AG04450 (cell line): Measurements from ENCODE around the gene CYP3A7. TPM values are rescaled to one million over a fixed set of nuclear protein-coding genes. Genes with fewer than 3 reads are reported as not detected.
"Not testable (repeated sequence)": the region's sequence is repeated elsewhere in the genome, so short reads cannot be mapped to it uniquely, and the experiment has no call there.

ENCODE experiments used
- CTCF ChIA-PET: fragments of 300-600, 350-600 bp; formaldehyde crosslinking; extraction: SDS; loops from one replicate; lab custom pipeline; 2022; ENCODE audit warnings: antibody characterized with exemption, inconsistent platforms; lab: Charles Lee
- POLR2A ChIA-PET: fragments of 350-600 bp; formaldehyde crosslinking; extraction: SDS; loops from one replicate; lab custom pipeline; 2021; ENCODE audit warnings: antibody characterized with exemption, inconsistent platforms; lab: Yijun Ruan, JAX
- DNase-seq: peaks from one replicate; pipeline ENCODE4 v3.0.0-alpha.2; 2011; ENCODE audit warnings: low read depth, low spot score
- H3K27ac ChIP-seq: one replicate; pipeline ENCODE4 v1.5.1; 2012; ENCODE audit warnings: low read depth, low read length, control low read depth
- H3K27me3 ChIP-seq: one replicate; pipeline ENCODE4 v1.6.0; 2012; ENCODE audit warnings: low read length; ENCODE audit not compliant: control insufficient read depth, insufficient read depth
- H3K4me3 ChIP-seq: 2 replicates; pipeline ENCODE4 v1.5.1; 2011; ENCODE audit warnings: mild to moderate bottlenecking, low read depth, low read length, control low read depth
- H3K9me3 ChIP-seq: 2 replicates; pipeline ENCODE4 v1.5.1; 2012; ENCODE audit warnings: low read length; ENCODE audit not compliant: control insufficient read depth, insufficient read depth
- polyA plus RNA-seq: library from polyadenylated mRNA; depleted of rRNA; stranded (reverse); fragments of >200 nt; gene quantifications from 2 replicates; pipeline ENCODE4 v1.2.3, GENCODE V29; 2011; rRNA removed
- small RNA-seq: library from RNA; depleted of rRNA; stranded (forward); fragments of <200 nt; gene quantifications from one replicate; pipeline ENCODE3, GENCODE V24; 2012; ENCODE audit warnings: low read depth; ENCODE audit not compliant: insufficient read length
- TF ChIP-seq, protein P1 (sequence below): IDR thresholded peaks from 2 replicates; pipeline ENCODE4 v1.5.1; 2011; ENCODE audit warnings: low read depth, low read length, control low read depth, inconsistent platforms

The CYP3A7 gene
- polyA plus RNA-seq, 1 experiment: 0.17 TPM

- ChIA-PET POLR2A (no interaction called here), CTCF (no interaction called here)
- DNase-seq: no peak
- H3K27me3 ChIP-seq: no peaks in the 10 kb centered on the region
- H3K27ac ChIP-seq: no peak overlapping the region
- no peaks in the 10 kb centered on the region for H3K9me3 ChIP-seq
- TF ChIP-seq, protein P1, sequence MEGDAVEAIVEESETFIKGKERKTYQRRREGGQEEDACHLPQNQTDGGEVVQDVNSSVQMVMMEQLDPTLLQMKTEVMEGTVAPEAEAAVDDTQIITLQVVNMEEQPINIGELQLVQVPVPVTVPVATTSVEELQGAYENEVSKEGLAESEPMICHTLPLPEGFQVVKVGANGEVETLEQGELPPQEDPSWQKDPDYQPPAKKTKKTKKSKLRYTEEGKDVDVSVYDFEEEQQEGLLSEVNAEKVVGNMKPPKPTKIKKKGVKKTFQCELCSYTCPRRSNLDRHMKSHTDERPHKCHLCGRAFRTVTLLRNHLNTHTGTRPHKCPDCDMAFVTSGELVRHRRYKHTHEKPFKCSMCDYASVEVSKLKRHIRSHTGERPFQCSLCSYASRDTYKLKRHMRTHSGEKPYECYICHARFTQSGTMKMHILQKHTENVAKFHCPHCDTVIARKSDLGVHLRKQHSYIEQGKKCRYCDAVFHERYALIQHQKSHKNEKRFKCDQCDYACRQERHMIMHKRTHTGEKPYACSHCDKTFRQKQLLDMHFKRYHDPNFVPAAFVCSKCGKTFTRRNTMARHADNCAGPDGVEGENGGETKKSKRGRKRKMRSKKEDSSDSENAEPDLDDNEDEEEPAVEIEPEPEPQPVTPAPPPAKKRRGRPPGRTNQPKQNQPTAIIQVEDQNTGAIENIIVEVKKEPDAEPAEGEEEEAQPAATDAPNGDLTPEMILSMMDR: no peak
- H3K4me3 ChIP-seq: no peak overlapping the region
These were observed 69.0 kb downstream of the CYP3A7 start for GRCh38 chr7:99666013-99666395.

DNA sequence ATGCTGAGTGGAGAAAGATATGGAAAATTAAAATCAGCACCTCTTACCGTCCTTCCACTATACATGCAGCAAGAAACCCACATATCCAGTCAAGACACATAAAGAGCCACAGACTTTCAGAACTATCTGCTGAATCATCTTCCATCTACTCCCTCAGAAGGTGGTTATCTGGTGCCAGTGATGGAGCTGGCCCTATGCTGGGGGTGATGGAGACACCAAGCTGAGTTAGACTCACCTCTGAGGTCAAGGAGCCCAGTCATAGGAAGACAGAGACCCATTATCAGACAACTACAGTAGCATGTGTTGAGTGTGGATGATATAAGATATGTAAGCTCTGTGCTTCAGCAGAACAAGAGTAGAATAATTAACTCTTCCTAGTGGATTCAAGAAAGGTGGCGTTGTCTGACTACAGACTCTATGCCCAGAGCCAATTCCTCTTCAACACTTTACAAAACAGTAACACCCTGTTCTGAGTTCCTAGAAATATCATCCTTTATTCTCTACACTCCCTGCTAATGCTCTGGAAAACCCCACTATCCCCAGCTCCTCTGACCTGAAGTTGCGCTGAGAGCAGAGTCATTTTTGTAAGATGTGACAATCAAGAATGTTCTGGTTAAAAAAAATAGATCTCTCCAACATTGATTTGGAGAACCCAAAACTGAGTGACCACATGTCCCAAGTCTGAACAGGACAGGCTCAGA is 69.5 kb downstream of the CYP3A7 start:
- ChIA-PET POLR2A (interaction anchor here (0.5 kb wide), 1 partner anchor 12 kb away, joined by 3 read pairs; no protein-coding TSS in a partner anchor), CTCF (no interaction called here)
- TF ChIP-seq, protein P1: no peak
- Histone ChIP-seq H3K9me3 (no peaks in the 10 kb centered on the region), H3K27me3 (no peaks in the 10 kb centered on the region), H3K4me3 (no peak overlapping the region), H3K27ac (no peak overlapping the region)
- no peak for DNase-seq

DNA sequence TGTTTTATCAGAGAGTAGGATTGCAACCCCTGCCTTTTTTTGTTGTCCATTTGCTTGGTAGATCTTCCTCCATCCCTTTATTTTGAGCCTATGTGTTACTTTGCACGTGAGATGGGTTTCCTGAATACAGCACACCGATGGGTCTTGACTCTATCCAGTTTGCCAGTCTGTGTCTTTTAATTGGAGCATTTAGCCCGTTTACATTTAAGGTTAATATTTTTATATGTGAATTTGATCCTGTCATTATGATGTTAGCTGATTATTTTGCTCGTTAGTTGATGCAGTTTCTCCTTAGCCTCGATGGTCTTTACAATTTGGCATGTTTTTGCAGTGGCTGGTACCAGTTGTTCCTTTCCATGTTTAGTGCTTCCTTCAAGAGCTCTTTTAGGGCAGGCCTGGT is 77.1 kb downstream of the CYP3A7 start:
- CTCF ChIA-PET, DNase-seq, H3K27ac ChIP-seq, POLR2A ChIA-PET, H3K27me3 ChIP-seq, H3K9me3 ChIP-seq, H3K4me3 ChIP-seq: not testable (repeated sequence)

Small RNAs within 50 kb of the gene (small RNA-seq; reads per million reads assigned to genes)
- gene CYP3A51P: not detected
- gene CYP3A7-CYP3A51P: not detected

Other genes starting within 250 kb of the CYP3A7 start
- 9.4 TPM in 2 replicates for gene ZNF394, start 234.9 kb downstream of the CYP3A7 start, polyA plus RNA-seq
- 11.5 and 13.4 TPM in 2 replicates for gene ZKSCAN5, start 230.5 kb downstream of the CYP3A7 start, polyA plus RNA-seq
- gene FAM200A, start 183.1 kb downstream of the CYP3A7 start, polyA plus RNA-seq: 8.1 and 11.8 TPM in 2 replicates
- 62.9 and 79.3 TPM in 2 replicates for gene ZNF655, start 176.6 kb downstream of the CYP3A7 start, polyA plus RNA-seq
- gene TMEM225B, start 136.9 kb downstream of the CYP3A7 start, polyA plus RNA-seq: 0.72 and 1.2 TPM in 2 replicates
- 6.4 and 6.7 TPM in 2 replicates for gene ZSCAN25, start 118.2 kb downstream of the CYP3A7 start, polyA plus RNA-seq
- 0.21 and 0.31 TPM in 2 replicates for gene CYP3A5, start 55.2 kb downstream of the CYP3A7 start, polyA plus RNA-seq
- gene CYP3A4, start 49.0 kb upstream of the CYP3A7 start, polyA plus RNA-seq: not detected in 2 replicates
- not detected in 2 replicates for gene CYP3A43, start 92.8 kb upstream of the CYP3A7 start, polyA plus RNA-seq
- gene OR2AE1, start 141.8 kb upstream of the CYP3A7 start, polyA plus RNA-seq: not detected in 2 replicates
- 27.0 and 32.7 TPM in 2 replicates for gene TRIM4, start 184.3 kb upstream of the CYP3A7 start, polyA plus RNA-seq
- not detected in 2 replicates for gene GJC3, start 194.4 kb upstream of the CYP3A7 start, polyA plus RNA-seq
- gene AZGP1, start 240.8 kb upstream of the CYP3A7 start, polyA plus RNA-seq: not detected in 2 replicates